GM21381 (cell line): ENCODE measurements around the gene PGLYRP4.

ENCODE experiments used
- ATAC-seq: cut with Tn5 transposase; IDR thresholded peaks from one replicate; pipeline ENCODE4 v1.9.1; 2021; ENCODE audit warnings: mild to moderate bottlenecking, moderate library complexity; ENCODE audit not compliant: unreplicated experiment

Gene PGLYRP4

GRCh38 chr1:153379591-153379990 is 30.9 kb upstream of the PGLYRP4 start:
- ATAC-seq, result no peak

- ATAC-seq, result no peak
These were observed 26.9 kb upstream of the PGLYRP4 start, which contains the start of gene S100A12 for GRCh38 chr1:153375511-153375910. Gene S100A12, minus strand, starts transcription at chr1:153375621. Its CDS starts 1,029 bp downstream, at chr1:153374592.

- no peak for ATAC-seq
These were observed 25.4 kb upstream of the PGLYRP4 start for GRCh38 chr1:153374071-153374470.

GRCh38 chr1:153372571-153372970 is 23.9 kb upstream of the PGLYRP4 start:
- ATAC-seq, result no peak

GRCh38 chr1:153371231-153371630 is 22.6 kb upstream of the PGLYRP4 start:
- no peak for ATAC-seq

GRCh38 chr1:153370146-153370545 is 21.5 kb upstream of the PGLYRP4 start:
- no peak for ATAC-seq

GRCh38 chr1:153368495-153368894 is 19.9 kb upstream of the PGLYRP4 start:
- ATAC-seq, result no peak

- no peak for ATAC-seq
These were observed 18.4 kb upstream of the PGLYRP4 start for GRCh38 chr1:153367090-153367489.

- ATAC-seq, result no peak
These were observed 17.6 kb upstream of the PGLYRP4 start for GRCh38 chr1:153366261-153366660.

GRCh38 chr1:153365696-153366095 is 17.1 kb upstream of the PGLYRP4 start:
- no peak for ATAC-seq

GRCh38 chr1:153364766-153365666 is 16.4 kb upstream of the PGLYRP4 start:
- ATAC-seq, result no peak

GRCh38 chr1:153364156-153364555 is 15.5 kb upstream of the PGLYRP4 start:
- no peak for ATAC-seq

GRCh38 chr1:153363641-153364040 is 15.0 kb upstream of the PGLYRP4 start:
- no peak for ATAC-seq

GRCh38 chr1:153362187-153362775 is 13.6 kb upstream of the PGLYRP4 start:
- ATAC-seq, result no peak

- no peak for ATAC-seq
These were observed 13.0 kb upstream of the PGLYRP4 start for GRCh38 chr1:153361480-153362109.

- no peak for ATAC-seq
These were observed 12.2 kb upstream of the PGLYRP4 start for GRCh38 chr1:153360592-153361479.

- ATAC-seq, result no peak
These were observed 11.5 kb upstream of the PGLYRP4 start for GRCh38 chr1:153360190-153360589.

- ATAC-seq, result no peak
These were observed 10.6 kb upstream of the PGLYRP4 start for GRCh38 chr1:153359241-153359640.

- ATAC-seq, result no peak
These were observed 10.0 kb upstream of the PGLYRP4 start for GRCh38 chr1:153358691-153358975.

- no peak for ATAC-seq
These were observed 9.4 kb upstream of the PGLYRP4 start, which contains the start of gene S100A9 for GRCh38 chr1:153357853-153358690. Gene S100A9, plus strand, starts transcription at chr1:153357854. Its CDS starts 430 bp downstream, at chr1:153358284.
